K562 (cell line): ENCODE results near the gene COPA. TPM values are rescaled to one million over a fixed set of nuclear protein-coding genes. Genes with fewer than 3 reads are reported as not detected.

Experiments
- ARNT ChIP-seq, 2 experiments: fragments of 450-650 bp; IDR thresholded peaks; 2 replicates each; pipeline ENCODE4 v1.6.1; 2016; ENCODE audit warnings: mild to moderate bottlenecking in 1 of 2
- ATF7 ChIP-seq: fragments of 450-650 bp; IDR thresholded peaks from 2 replicates; pipeline ENCODE4 v1.7.1; 2014; ENCODE audit warnings: mild to moderate bottlenecking, moderate library complexity
- CBFA2T3 ChIP-seq: fragments of 450-650 bp; IDR thresholded peaks from 2 replicates; pipeline ENCODE4 v1.6.1; 2017
- ELF2 ChIP-seq: fragments of 250-450 bp; sonication (Bioruptor Pico); IDR thresholded peaks from 2 replicates; pipeline ENCODE4 v1.5.0; 2021; ENCODE audit warnings: mild to moderate bottlenecking
- EP300 ChIP-seq: IDR thresholded peaks from 2 replicates; pipeline ENCODE4 v1.6.1; 2012; ENCODE audit warnings: low read length, improper control_type of control experiment
- EP400 ChIP-seq: fragments of 450-650 bp; IDR thresholded peaks from 2 replicates; pipeline ENCODE4 v1.6.1; 2017; ENCODE audit warnings: antibody characterized with exemption, mild to moderate bottlenecking, moderate library complexity
- ETV6 ChIP-seq, 3 experiments: fragments of 150-350 bp in 1 of 3; sonication (generic) in 1 of 3; formaldehyde crosslinking in 1 of 3; IDR thresholded peaks; 2 replicates each; pipeline versions ENCODE4 v1.6.1 to v1.8.0; 2014 to 2022; ENCODE audit warnings: borderline replicate concordance in 2 of 3, low read depth in 2 of 3, antibody characterized with exemption in 1 of 3, low read length in 1 of 3, mild to moderate bottlenecking in 1 of 3, missing genetic modification reagents in 1 of 3
- FOXA3 ChIP-seq, 2 experiments: fragments of 450-650 bp in 1 of 2; sonication (generic) in 1 of 2; formaldehyde crosslinking; IDR thresholded peaks in 1 of 2; conservative IDR thresholded peaks in 1 of 2; 2 replicates each; pipeline versions ENCODE4 v1.4.0 to v1.8.0; 2020 to 2022; ENCODE audit warnings: mild to moderate bottlenecking in 2 of 2, missing genetic modification reagents in 1 of 2
- GATAD2B ChIP-seq: fragments of 450-650 bp; IDR thresholded peaks from 2 replicates; pipeline ENCODE4 v1.6.1; 2017; ENCODE audit warnings: mild to moderate bottlenecking, borderline replicate concordance
- HDAC2 ChIP-seq: fragments of 450-650 bp; IDR thresholded peaks from 2 replicates; pipeline ENCODE4 v1.6.1; 2016; ENCODE audit warnings: mild to moderate bottlenecking
- MAFG ChIP-seq: fragments of 450-650 bp; conservative IDR thresholded peaks from 2 replicates; pipeline ENCODE4 v1.6.1; 2016; ENCODE audit warnings: missing genetic modification characterization, missing compliant biosample characterization
- NFXL1 ChIP-seq: fragments of 450-650 bp; formaldehyde crosslinking; IDR thresholded peaks from 2 replicates; pipeline ENCODE4 v1.4.0; 2021; ENCODE audit warnings: mild to moderate bottlenecking
- RCOR1 ChIP-seq, 2 experiments: IDR thresholded peaks; 2 replicates each; pipeline ENCODE4 v1.6.1; 2012; ENCODE audit warnings: low read depth in 2 of 2, low read length in 2 of 2, borderline replicate concordance in 1 of 2, improper control_type of control experiment in 1 of 2
- SMARCA4 ChIP-seq: fragments of 450-650 bp; IDR thresholded peaks from 2 replicates; pipeline ENCODE4 v1.6.1; 2016
- TFAM ChIP-seq: fragments of 250-450 bp; sonication (Bioruptor Pico); conservative IDR thresholded peaks from 2 replicates; pipeline ENCODE4 v1.5.0; 2021; ENCODE audit warnings: mild to moderate bottlenecking, moderate library complexity
- ZNF197 ChIP-seq: fragments of 200-800 bp; sonication (Bioruptor generic); IDR thresholded peaks from 2 replicates; pipeline ENCODE4 v1.6.1; 2016; ENCODE audit warnings: low read depth, missing genetic modification characterization, missing compliant biosample characterization
- ZNF699 ChIP-seq: fragments of 250-450 bp; sonication (Bioruptor Pico); IDR thresholded peaks from 2 replicates; pipeline ENCODE4 v1.8.0; 2021; ENCODE audit warnings: mild to moderate bottlenecking, moderate library complexity; ENCODE audit not compliant: insufficient replicate concordance
- polyA plus RNA-seq, 8 experiments: library from polyadenylated mRNA; depleted of rRNA in 4 of 8; stranded (reverse) in 5 of 8; unstranded in 3 of 8; fragments of >200 nt; fragmentation: Nextera tagmentation in 2 of 8; fragmentation: Illumina TruSeq in 1 of 8; extraction: Ambion mirVana in 2 of 8; extraction: Trizol in 1 of 8; gene quantifications; 2 replicates each; pipeline versions ENCODE4 v1.2.1 to v1.2.3, GENCODE V29; 2011 to 2014; ENCODE audit warnings: inconsistent platforms in 1 of 8, missing spikeins in 1 of 8
- total RNA-seq, 7 experiments: library from RNA; depleted of rRNA in 6 of 7; stranded (reverse); fragments of >200 nt in 6 of 7; fragmentation: Illumina TruSeq in 2 of 7; extraction: Trizol in 2 of 7; gene quantifications; 2 replicates each; pipeline versions ENCODE4 v1.2.1 to v1.2.3, GENCODE V29; 2011 to 2021; ENCODE audit warnings: low replicate concordance in 1 of 7
- TF ChIP-seq, protein P1 (sequence below): fragments of 450-650 bp; IDR thresholded peaks from 2 replicates; pipeline ENCODE4 v1.6.1; 2017; ENCODE audit warnings: antibody characterized with exemption
- TF ChIP-seq, protein P2 (sequence below): fragments of 450-650 bp; IDR thresholded peaks from 2 replicates; pipeline ENCODE4 v1.6.1; 2014; ENCODE audit warnings: low read depth, mild to moderate bottlenecking, moderate library complexity, borderline replicate concordance
- TF ChIP-seq, protein P3 (sequence below): fragments of 450-650 bp; IDR thresholded peaks from one replicate; pipeline ENCODE4 v1.6.1; 2018; ENCODE audit warnings: mild to moderate bottlenecking, moderate library complexity; ENCODE audit not compliant: partially characterized antibody
- TF ChIP-seq, protein P4 (sequence below): fragments of 250-450 bp; sonication (Bioruptor Pico); IDR thresholded peaks from 2 replicates; pipeline ENCODE4 v1.5.0; 2020; ENCODE audit warnings: mild to moderate bottlenecking

Gene COPA
- total and polyA plus RNA-seq, 9 of the 15 experiments (the other 6 are each of a cell fraction or from before 2014, with no cell fraction given) = 49.8 to 222 (median 110) TPM

DNA sequence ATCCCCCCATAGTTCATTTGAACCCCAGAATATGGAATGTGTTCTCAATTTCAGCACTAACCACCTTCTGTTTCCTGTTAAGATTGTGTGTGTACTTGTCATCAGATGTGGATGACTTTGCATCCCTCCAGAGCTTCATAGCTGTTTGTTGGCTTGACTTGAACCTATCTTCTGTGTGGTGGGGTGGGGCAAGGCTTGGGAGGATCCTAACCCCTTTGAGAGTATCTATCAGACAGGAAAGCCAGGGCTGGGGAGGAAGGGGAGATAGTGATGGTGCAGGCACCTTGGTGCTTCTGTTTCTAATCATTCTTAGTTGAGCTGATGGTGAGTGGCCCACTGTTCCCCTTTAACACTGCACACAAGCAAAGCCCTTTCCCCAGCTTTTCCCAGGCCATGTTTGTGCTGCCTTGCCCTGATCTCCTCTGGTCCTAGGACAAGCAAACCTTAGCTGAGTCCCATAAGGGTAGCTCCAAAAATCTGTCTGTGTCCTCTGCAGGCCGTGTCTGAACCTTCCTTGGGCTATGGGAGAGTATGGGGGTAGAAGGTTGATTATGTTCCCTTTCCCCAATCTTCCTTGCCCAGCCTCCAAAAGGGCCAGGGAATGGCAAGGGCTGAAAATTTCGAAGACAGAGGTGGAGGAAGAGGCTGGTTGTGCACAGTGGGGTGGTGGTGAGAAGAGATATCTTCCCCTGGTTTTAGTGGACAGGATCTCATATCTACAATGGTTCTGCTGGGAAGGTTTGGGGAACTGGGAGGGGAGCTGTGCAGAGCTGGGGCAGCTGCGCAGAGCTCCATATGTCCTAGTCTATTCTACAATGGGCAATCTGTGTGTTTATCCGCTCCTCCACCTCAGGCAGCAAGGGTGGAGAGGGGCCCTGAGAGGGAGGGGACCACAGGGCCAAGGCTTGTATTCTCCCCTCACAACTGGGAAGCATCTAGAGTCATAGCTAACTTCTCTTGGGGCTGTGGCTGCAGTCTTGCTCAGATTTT is 25.2 kb upstream of the COPA start (continued):
- no peak for TF ChIP-seq ZNF197 (CRISPR knock-in tag)
- TF ChIP-seq ZNF699 = no peak
- TF ChIP-seq TFAM (CRISPR knock-in tag) = no peak
- TF ChIP-seq CBFA2T3 = peak; percentile 27; the same call in 1 of the 2 replicates
- peak; percentile 38; the same call in 1 of the 2 replicates for TF ChIP-seq SMARCA4
- TF ChIP-seq, protein P1, sequence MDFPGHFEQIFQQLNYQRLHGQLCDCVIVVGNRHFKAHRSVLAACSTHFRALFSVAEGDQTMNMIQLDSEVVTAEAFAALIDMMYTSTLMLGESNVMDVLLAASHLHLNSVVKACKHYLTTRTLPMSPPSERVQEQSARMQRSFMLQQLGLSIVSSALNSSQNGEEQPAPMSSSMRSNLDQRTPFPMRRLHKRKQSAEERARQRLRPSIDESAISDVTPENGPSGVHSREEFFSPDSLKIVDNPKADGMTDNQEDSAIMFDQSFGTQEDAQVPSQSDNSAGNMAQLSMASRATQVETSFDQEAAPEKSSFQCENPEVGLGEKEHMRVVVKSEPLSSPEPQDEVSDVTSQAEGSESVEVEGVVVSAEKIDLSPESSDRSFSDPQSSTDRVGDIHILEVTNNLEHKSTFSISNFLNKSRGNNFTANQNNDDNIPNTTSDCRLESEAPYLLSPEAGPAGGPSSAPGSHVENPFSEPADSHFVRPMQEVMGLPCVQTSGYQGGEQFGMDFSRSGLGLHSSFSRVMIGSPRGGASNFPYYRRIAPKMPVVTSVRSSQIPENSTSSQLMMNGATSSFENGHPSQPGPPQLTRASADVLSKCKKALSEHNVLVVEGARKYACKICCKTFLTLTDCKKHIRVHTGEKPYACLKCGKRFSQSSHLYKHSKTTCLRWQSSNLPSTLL = no peak
- TF ChIP-seq ARNT (IDR thresholded peaks at IDR 0.05) = 0 out of 4 replicates have a peak, but pooled peaks of 1 of the 2 experiments have one; percentile 41
- peak; percentile 27; the same call in 1 of the 2 replicates for TF ChIP-seq HDAC2
- no peak for TF ChIP-seq GATAD2B
- peak; percentile 71 for TF ChIP-seq MAFG
- TF ChIP-seq, protein P2, sequence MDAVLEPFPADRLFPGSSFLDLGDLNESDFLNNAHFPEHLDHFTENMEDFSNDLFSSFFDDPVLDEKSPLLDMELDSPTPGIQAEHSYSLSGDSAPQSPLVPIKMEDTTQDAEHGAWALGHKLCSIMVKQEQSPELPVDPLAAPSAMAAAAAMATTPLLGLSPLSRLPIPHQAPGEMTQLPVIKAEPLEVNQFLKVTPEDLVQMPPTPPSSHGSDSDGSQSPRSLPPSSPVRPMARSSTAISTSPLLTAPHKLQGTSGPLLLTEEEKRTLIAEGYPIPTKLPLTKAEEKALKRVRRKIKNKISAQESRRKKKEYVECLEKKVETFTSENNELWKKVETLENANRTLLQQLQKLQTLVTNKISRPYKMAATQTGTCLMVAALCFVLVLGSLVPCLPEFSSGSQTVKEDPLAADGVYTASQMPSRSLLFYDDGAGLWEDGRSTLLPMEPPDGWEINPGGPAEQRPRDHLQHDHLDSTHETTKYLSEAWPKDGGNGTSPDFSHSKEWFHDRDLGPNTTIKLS = no peak
- TF ChIP-seq, protein P3, sequence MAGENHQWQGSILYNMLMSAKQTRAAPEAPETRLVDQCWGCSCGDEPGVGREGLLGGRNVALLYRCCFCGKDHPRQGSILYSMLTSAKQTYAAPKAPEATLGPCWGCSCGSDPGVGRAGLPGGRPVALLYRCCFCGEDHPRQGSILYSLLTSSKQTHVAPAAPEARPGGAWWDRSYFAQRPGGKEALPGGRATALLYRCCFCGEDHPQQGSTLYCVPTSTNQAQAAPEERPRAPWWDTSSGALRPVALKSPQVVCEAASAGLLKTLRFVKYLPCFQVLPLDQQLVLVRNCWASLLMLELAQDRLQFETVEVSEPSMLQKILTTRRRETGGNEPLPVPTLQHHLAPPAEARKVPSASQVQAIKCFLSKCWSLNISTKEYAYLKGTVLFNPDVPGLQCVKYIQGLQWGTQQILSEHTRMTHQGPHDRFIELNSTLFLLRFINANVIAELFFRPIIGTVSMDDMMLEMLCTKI = no peak
- TF ChIP-seq, protein P4, sequence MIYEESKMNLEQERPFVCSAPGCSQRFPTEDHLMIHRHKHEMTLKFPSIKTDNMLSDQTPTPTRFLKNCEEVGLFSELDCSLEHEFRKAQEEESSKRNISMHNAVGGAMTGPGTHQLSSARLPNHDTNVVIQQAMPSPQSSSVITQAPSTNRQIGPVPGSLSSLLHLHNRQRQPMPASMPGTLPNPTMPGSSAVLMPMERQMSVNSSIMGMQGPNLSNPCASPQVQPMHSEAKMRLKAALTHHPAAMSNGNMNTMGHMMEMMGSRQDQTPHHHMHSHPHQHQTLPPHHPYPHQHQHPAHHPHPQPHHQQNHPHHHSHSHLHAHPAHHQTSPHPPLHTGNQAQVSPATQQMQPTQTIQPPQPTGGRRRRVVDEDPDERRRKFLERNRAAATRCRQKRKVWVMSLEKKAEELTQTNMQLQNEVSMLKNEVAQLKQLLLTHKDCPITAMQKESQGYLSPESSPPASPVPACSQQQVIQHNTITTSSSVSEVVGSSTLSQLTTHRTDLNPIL (CRISPR knock-in tag) = no peak
- TF ChIP-seq EP400 = 0 out of 2 replicates have a peak, but pooled peaks have one; percentile 17
- peak; percentile 40; the same call in 1 of the 2 replicates for TF ChIP-seq EP300
- no peak for TF ChIP-seq NFXL1 (CRISPR knock-in tag)
- TF ChIP-seq RCOR1 (IDR thresholded peaks at IDR 0.05; ENCODE audit: borderline replicate concordance in 1 of 2, low read depth in 2 of 2, low read length in 2 of 2) = peak; percentile 45 to 88; a peak in 3 of 4 replicates
- no peak for TF ChIP-seq FOXA3 (CRISPR knock-in tag; conservative IDR thresholded peaks at IDR 0.05 in 1 of 2, IDR thresholded peaks at IDR 0.05 in 1 of 2)
- TF ChIP-seq ETV6 (IDR thresholded peaks at IDR 0.05; ENCODE audit: borderline replicate concordance in 1 of 2, low read depth in 2 of 2, low read length in 1 of 2) = no peak
- no peak for TF ChIP-seq ETV6 (CRISPR knock-in tag; IDR thresholded peaks at IDR 0.05; ENCODE audit: borderline replicate concordance)
- TF ChIP-seq ATF7 = 0 out of 2 replicates have a peak, but pooled peaks have one; percentile 7
- no peak for TF ChIP-seq ELF2 (CRISPR knock-in tag)
